SU-DHL-6 (cell line): Measurements from ENCODE around the gene GPR108.

Experiments
- H2AFZ ChIP-seq: fragments of 200-600 bp; sonication (generic); 2 replicates; pipeline ENCODE4 v1.6.1; 2014; ENCODE audit warnings: low read depth, mild to moderate bottlenecking, moderate library complexity, mixed read lengths, antibody characterized with exemption, low read length; ENCODE audit not compliant: severe bottlenecking
- H3F3A ChIP-seq: fragments of 200-600 bp; shearing (Covaris generic); 2 replicates; pipeline ENCODE4 v1.6.0; 2016; ENCODE audit warnings: antibody characterized with exemption, mild to moderate bottlenecking; ENCODE audit not compliant: insufficient read depth
- H3K27ac ChIP-seq: fragments of 200-600 bp; sonication (generic); 2 replicates; pipeline ENCODE4 v1.5.1; 2016; ENCODE audit warnings: low read depth, mild to moderate bottlenecking, low read length, moderate library complexity, mixed read lengths
- H3K27me3 ChIP-seq: fragments of 200-600 bp; sonication (generic), shearing (Covaris generic); 2 replicates; pipeline ENCODE4 v1.6.0; 2014; ENCODE audit warnings: mild to moderate bottlenecking, low read length
- H3K36me3 ChIP-seq: fragments of 200-600 bp; sonication (generic); 2 replicates; pipeline ENCODE4 v1.6.1; 2014; ENCODE audit warnings: mild to moderate bottlenecking, low read length, mixed read lengths
- H3K4me2 ChIP-seq: fragments of 300-600, 200-600 bp; shearing (Covaris generic), sonication (generic); 2 replicates; pipeline ENCODE4 v1.6.0; 2014; ENCODE audit warnings: low read length, low read depth, mild to moderate bottlenecking; ENCODE audit not compliant: poor library complexity, severe bottlenecking
- H3K4me3 ChIP-seq: fragments of 200-600 bp; sonication (generic); 2 replicates; pipeline ENCODE4 v1.5.1; 2014; ENCODE audit warnings: antibody characterized with exemption, low read length, mild to moderate bottlenecking, mixed read lengths; ENCODE audit not compliant: insufficient read depth, poor library complexity, severe bottlenecking
- H3K79me2 ChIP-seq: fragments of 200-600 bp; sonication (generic); 2 replicates; pipeline ENCODE4 v1.6.1; 2014; ENCODE audit warnings: mild to moderate bottlenecking, low read length, moderate library complexity; ENCODE audit not compliant: insufficient read depth
- H3K9ac ChIP-seq: fragments of 200-600 bp; sonication (generic); 2 replicates; pipeline ENCODE4 v1.7.0; 2014; ENCODE audit warnings: mild to moderate bottlenecking, low read length
- H3K9me2 ChIP-seq: fragments of 200-600 bp; sonication (generic); replicated peaks from 2 replicates; pipeline ENCODE4 v1.6.1; 2014; ENCODE audit warnings: low read length; ENCODE audit not compliant: insufficient read depth
- H3K9me3 ChIP-seq: fragments of 200-600 bp; sonication (generic); 2 replicates; pipeline ENCODE4 v1.6.1; 2014; ENCODE audit warnings: low read length, mixed read lengths; ENCODE audit not compliant: insufficient read depth
- H4K20me1 ChIP-seq: fragments of 200-600 bp; sonication (generic); 2 replicates; pipeline ENCODE4 v1.6.1; 2014; ENCODE audit warnings: low read depth, mild to moderate bottlenecking, antibody characterized with exemption, low read length, moderate library complexity, mixed read lengths
- CTCF ChIP-seq: fragments of 200-600 bp; sonication (generic); IDR thresholded peaks from one replicate; pipeline ENCODE4 v1.5.1; 2017; ENCODE audit warnings: antibody characterized with exemption, mild to moderate bottlenecking, low read length, moderate library complexity; ENCODE audit not compliant: insufficient read depth, poor library complexity, severe bottlenecking
- EZH2phosphoT487 ChIP-seq: fragments of 200-600 bp; sonication (generic), shearing (Covaris generic); conservative IDR thresholded peaks from 2 replicates; pipeline ENCODE4 v1.6.1; 2018; ENCODE audit warnings: mild to moderate bottlenecking, antibody characterized with exemption, low read length, moderate library complexity, mixed read lengths

GPR108 gene

GRCh38 chr19:6707011-6707657 is 30.2 kb downstream of the GPR108 start:
- H3F3A ChIP-seq, result no peaks in the 10 kb centered on the region
- no peak overlapping the region for H3K27ac ChIP-seq
- no peaks in the 10 kb centered on the region for H3K9me3 ChIP-seq
- no peaks in the 10 kb centered on the region for H4K20me1 ChIP-seq
- no peak overlapping the region for H3K9ac ChIP-seq
- no peaks in the 10 kb centered on the region for H3K36me3 ChIP-seq
- no peak overlapping the region for H3K4me3 ChIP-seq
- TF ChIP-seq CTCF (no peak), EZH2phosphoT487 (no peak)
- H3K79me2 ChIP-seq, result no peaks in the 10 kb centered on the region
- H3K9me2 ChIP-seq, result no peaks in the 10 kb centered on the region
- no peaks in the 10 kb centered on the region for H3K27me3 ChIP-seq
- no peak overlapping the region for H2AFZ ChIP-seq
- no peak overlapping the region for H3K4me2 ChIP-seq

- no peaks in the 10 kb centered on the region for H3K9me3 ChIP-seq
- H3K9me2 ChIP-seq, result no peaks in the 10 kb centered on the region
- no peaks in the 10 kb centered on the region for H3F3A ChIP-seq
- no peaks in the 10 kb centered on the region for H3K27me3 ChIP-seq
- no peak for TF ChIP-seq EZH2phosphoT487
- TF ChIP-seq CTCF, result no peak
- H3K9ac ChIP-seq, result no peak overlapping the region
- no peaks in the 10 kb centered on the region for H3K36me3 ChIP-seq
- H3K79me2 ChIP-seq, result no peaks in the 10 kb centered on the region
- H3K4me2 ChIP-seq, result no peak overlapping the region
- H3K27ac ChIP-seq, result no peak overlapping the region
- H2AFZ ChIP-seq, result no peak overlapping the region
- H3K4me3 ChIP-seq, result no peak overlapping the region
- no peaks in the 10 kb centered on the region for H4K20me1 ChIP-seq
Observed at GRCh38 chr19:6706633-6706958, 30.8 kb downstream of the GPR108 start.

GRCh38 chr19:6705931-6706632 is 31.3 kb downstream of the GPR108 start:
- Histone ChIP-seq H3K36me3 (no peaks in the 10 kb centered on the region), H3K9ac (no peak overlapping the region), H3K4me3 (no peak overlapping the region), H3K27ac (no peak overlapping the region), H3K79me2 (no peaks in the 10 kb centered on the region), H3K27me3 (no peaks in the 10 kb centered on the region), H3K9me3 (no peaks in the 10 kb centered on the region), H2AFZ (no peak overlapping the region), H3K9me2 (no peaks in the 10 kb centered on the region), H3K4me2 (no peak overlapping the region), H3F3A (no peaks in the 10 kb centered on the region), H4K20me1 (no peaks in the 10 kb centered on the region)
- TF ChIP-seq EZH2phosphoT487 (no peak), CTCF (no peak)
